GM13976 (cell line): ENCODE data around the gene GALNT18.

Experiments used
- DNase-seq: peaks from one replicate; pipeline ENCODE4 v3.0.0; 2012; ENCODE audit warnings: low spot score
- in situ Hi-C: fragments of 300-500 bp; cut with MboI; formaldehyde crosslinking; loops from one replicate; pipeline ENCODE4 v1.12.0; 2022; ENCODE audit warnings: low sequenced_read_pairs, mixed read lengths, inconsistent platforms; ENCODE audit not compliant: unreplicated experiment
- TF ChIP-seq, protein P1 (sequence below): IDR thresholded peaks from 2 replicates; pipeline ENCODE4 v1.5.1; 2012; ENCODE audit warnings: borderline replicate concordance, mild to moderate bottlenecking; ENCODE audit not compliant: insufficient read depth; ENCODE audit errors: extremely low read depth, missing control alignments, control extremely low read depth

GALNT18 gene

DNA sequence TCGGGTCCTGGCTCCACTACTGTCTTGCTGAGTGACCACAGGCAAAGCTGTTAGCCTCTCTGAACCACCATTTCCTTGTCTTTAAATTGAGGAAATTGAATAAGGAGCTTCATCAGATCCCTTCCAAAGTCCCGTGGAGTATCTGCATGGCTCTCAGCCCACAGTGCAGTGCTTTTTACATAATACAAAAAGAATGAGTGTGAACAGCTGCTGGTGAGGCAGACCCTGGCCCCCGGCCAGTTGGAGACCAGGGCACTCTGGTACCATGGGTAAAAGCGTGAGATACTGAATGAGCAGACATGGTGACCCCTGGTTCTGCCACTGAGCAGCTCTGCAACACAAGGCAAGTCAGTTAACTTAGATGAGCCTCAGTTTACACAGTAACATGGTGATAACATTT, 86.8 kb downstream of the GALNT18 start:
- no peak for DNase-seq
- TF ChIP-seq, protein P1, sequence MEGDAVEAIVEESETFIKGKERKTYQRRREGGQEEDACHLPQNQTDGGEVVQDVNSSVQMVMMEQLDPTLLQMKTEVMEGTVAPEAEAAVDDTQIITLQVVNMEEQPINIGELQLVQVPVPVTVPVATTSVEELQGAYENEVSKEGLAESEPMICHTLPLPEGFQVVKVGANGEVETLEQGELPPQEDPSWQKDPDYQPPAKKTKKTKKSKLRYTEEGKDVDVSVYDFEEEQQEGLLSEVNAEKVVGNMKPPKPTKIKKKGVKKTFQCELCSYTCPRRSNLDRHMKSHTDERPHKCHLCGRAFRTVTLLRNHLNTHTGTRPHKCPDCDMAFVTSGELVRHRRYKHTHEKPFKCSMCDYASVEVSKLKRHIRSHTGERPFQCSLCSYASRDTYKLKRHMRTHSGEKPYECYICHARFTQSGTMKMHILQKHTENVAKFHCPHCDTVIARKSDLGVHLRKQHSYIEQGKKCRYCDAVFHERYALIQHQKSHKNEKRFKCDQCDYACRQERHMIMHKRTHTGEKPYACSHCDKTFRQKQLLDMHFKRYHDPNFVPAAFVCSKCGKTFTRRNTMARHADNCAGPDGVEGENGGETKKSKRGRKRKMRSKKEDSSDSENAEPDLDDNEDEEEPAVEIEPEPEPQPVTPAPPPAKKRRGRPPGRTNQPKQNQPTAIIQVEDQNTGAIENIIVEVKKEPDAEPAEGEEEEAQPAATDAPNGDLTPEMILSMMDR, result no peak

GRCh38 chr11:11533751-11534150, 88.1 kb downstream of the GALNT18 start:
- TF ChIP-seq, protein P1, result no peak
- DNase-seq, result no peak

More for the DNA sequence above, 86.8 kb downstream of the GALNT18 start:
- in situ Hi-C loops, result no loop called here

GRCh38 chr11:11533057-11533456, 88.7 kb downstream of the GALNT18 start:
- no peak for DNase-seq
- TF ChIP-seq, protein P1, result no peak
- in situ Hi-C loops, result no loop called here

More at GRCh38 chr11:11533751-11534150, 88.1 kb downstream of the GALNT18 start:
- in situ Hi-C loops, result no loop called here

GRCh38 chr11:11532574-11532973, 89.2 kb downstream of the GALNT18 start:
- no peak for DNase-seq
- TF ChIP-seq, protein P1, result no peak
- in situ Hi-C loops, result no loop called here

DNA sequence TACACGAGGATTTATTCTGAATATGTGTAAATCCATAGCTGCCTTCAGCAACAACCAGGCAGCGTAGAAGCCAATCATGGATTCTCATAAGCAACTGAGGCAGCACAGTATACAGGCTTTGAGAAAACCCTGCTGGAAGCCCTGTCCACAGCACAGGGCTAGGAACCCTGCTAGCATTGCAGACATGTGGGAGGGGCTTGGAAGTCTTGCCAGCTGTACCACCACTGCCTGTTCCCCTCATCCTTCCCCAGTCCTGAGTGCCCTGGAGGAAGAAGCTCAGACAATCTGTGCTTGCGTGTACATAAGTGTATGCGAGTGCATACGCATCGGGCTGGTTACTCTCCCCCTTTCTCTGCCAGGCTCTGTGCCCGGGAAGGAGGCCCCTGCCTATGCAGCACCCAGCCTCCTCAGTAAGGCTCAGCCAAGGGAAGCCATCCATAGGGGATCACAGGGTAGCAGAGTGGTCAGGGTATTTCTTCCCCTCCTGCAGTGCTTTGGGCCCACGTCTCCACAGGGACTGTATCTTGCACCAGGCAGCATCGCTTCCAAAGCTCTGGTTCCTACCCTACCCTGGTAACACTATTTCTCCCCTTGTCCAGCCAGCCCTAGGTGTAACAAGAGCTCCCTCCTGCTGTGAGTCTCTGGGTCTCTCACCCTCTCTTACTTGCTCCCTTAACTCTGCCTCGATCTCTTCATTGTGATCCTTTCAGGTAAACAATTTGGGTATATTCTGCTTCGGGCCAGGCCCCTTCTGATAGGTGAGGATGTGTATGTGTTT, 90.5 kb downstream of the GALNT18 start:
- TF ChIP-seq, protein P1, result no peak
- DNase-seq, result no peak
- in situ Hi-C loops, result no loop called here

DNA sequence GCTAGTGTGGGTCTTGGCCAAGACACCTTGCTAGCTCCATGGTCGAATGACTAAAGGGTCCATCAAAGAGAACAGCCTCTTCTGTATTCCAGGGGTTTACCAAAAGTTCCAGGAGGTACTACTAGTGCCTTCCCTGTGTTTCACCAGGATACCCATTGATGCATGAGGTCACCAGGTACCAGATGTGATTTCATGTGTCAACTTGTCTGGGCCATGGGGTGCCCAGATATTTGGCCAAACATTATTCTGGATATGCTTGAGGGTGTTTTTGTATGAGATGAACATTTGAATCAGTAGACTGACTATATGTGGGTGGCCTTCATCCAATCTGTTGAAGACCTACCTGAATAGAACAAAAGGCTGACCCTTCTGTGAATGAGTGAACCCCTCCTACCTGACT, 92.8 kb downstream of the GALNT18 start:
- TF ChIP-seq, protein P1, result no peak

More for the DNA sequence above, 92.8 kb downstream of the GALNT18 start:
- in situ Hi-C loops, result no loop called here
- no peak for DNase-seq
